Measurements from ENCODE around the gene PNMA5. TPM values are rescaled to one million over a fixed set of nuclear protein-coding genes. Genes with fewer than 3 reads are reported as not detected.

The PNMA5 gene
- total RNA-seq, 1 experiment from 2014 or later: not detected

- peak; percentile 69 to 83 for DNase-seq
- Histone ChIP-seq H3F3A (ENCODE audit: insufficient read depth, low read depth) (no peaks in the 10 kb centered on the region), H3K27ac (no peak overlapping the region), H3K4me2 (peak overlapping the region; percentile 51), H4K20me1 (ENCODE audit: insufficient read depth) (no peaks in the 10 kb centered on the region), H3K79me2 (ENCODE audit: low read depth) (no peaks in the 10 kb centered on the region), H2AFZ (peak overlapping the region; percentile 69), H3K9me2 (ENCODE audit: insufficient read depth) (no peaks in the 10 kb centered on the region), H3K9me3 (ENCODE audit: insufficient read depth, low read depth) (no peaks in the 10 kb centered on the region), H3K4me1 (replicated peaks; ENCODE audit: insufficient read depth) (peaks cover 9% of the 10 kb centered on the region; the same call in 1 of the 2 replicates), H3K4me3 (peak overlapping the region; percentile 13; the same call in 1 of the 2 replicates), H3K27me3 (ENCODE audit: insufficient read depth, low read depth) (no peaks in the 10 kb centered on the region), H3K36me3 (ENCODE audit: low read depth) (no peaks in the 10 kb centered on the region)
- POLR2A ChIA-PET (ENCODE audit: unreplicated experiment): no interaction called here
- CTCF ChIA-PET: interaction anchor here (0.6 kb wide), 1 partner anchor 1868 kb away, joined by 7 read pairs; no protein-coding TSS in a partner anchor
- intact Hi-C loops (cut with micrococcal nuclease; ENCODE audit: unreplicated experiment): loop anchor here (1.0 to 5.0 kb wide), 2 partner anchors 549 to 989 kb away; no protein-coding TSS in a partner anchor
- BruUV-seq (replicated peaks): no TSS peak
- TF ChIP-seq CTCF (conservative IDR thresholded peaks at IDR 0.05) (peak; percentile 98), EZH2 (IDR thresholded peaks at IDR 0.05; ENCODE audit: low read depth) (no peak)
These were observed 35.1 kb downstream of the PNMA5 start for GRCh38 chrX:152958524-152959465.

GRCh38 chrX:152958047-152958446 is 35.9 kb downstream of the PNMA5 start:
- Histone ChIP-seq H3K36me3 (ENCODE audit: low read depth) (no peaks in the 10 kb centered on the region), H3K27ac (no peak overlapping the region), H3K9me3 (ENCODE audit: insufficient read depth, low read depth) (no peaks in the 10 kb centered on the region), H2AFZ (peak overlapping the region; percentile 69), H3K4me2 (peak overlapping the region; percentile 51), H3K4me1 (replicated peaks; ENCODE audit: insufficient read depth) (peaks cover 9% of the 10 kb centered on the region; the same call in 1 of the 2 replicates), H3F3A (ENCODE audit: insufficient read depth, low read depth) (no peaks in the 10 kb centered on the region), H3K27me3 (ENCODE audit: insufficient read depth, low read depth) (no peaks in the 10 kb centered on the region), H4K20me1 (ENCODE audit: insufficient read depth) (no peaks in the 10 kb centered on the region), H3K4me3 (no peak overlapping the region; the same call in 1 of the 2 replicates), H3K79me2 (ENCODE audit: low read depth) (no peaks in the 10 kb centered on the region), H3K9me2 (ENCODE audit: insufficient read depth) (no peaks in the 10 kb centered on the region)
- intact Hi-C loops (cut with micrococcal nuclease; ENCODE audit: unreplicated experiment): loop anchor here (5.0 kb wide), 1 partner anchor 989 kb away; no protein-coding TSS in a partner anchor
- TF ChIP-seq CTCF (conservative IDR thresholded peaks at IDR 0.05) (no peak), EZH2 (IDR thresholded peaks at IDR 0.05; ENCODE audit: low read depth) (no peak)
- DNase-seq: no peak
- ChIA-PET POLR2A (ENCODE audit: unreplicated experiment) (interaction anchor here (0.7 kb wide), 1 partner anchor 1881 kb away, joined by 4 read pairs; no protein-coding TSS in a partner anchor), CTCF (interaction anchor here (0.6 kb wide), 1 partner anchor 1869 kb away, joined by 7 read pairs; no protein-coding TSS in a partner anchor)
- BruUV-seq (replicated peaks): no TSS peak

- intact Hi-C loops (cut with micrococcal nuclease; ENCODE audit: unreplicated experiment): no loop called here
- TF ChIP-seq CTCF (conservative IDR thresholded peaks at IDR 0.05) (no peak), EZH2 (IDR thresholded peaks at IDR 0.05; ENCODE audit: low read depth) (no peak)
- CTCF ChIA-PET: no interaction called here
These were observed 43.1 kb downstream of the PNMA5 start for GRCh38 chrX:152950786-152951185.

More at GRCh38 chrX:152950786-152951185, 43.1 kb downstream of the PNMA5 start:
- Histone ChIP-seq H3F3A (ENCODE audit: insufficient read depth, low read depth) (peaks cover 4% of the 10 kb centered on the region; the same call in 1 of the 2 replicates), H3K9me2 (ENCODE audit: insufficient read depth) (no peaks in the 10 kb centered on the region; the same call in 1 of the 2 replicates), H3K27me3 (ENCODE audit: insufficient read depth, low read depth) (no peaks in the 10 kb centered on the region), H3K79me2 (ENCODE audit: low read depth) (no peaks in the 10 kb centered on the region), H3K36me3 (ENCODE audit: low read depth) (no peaks in the 10 kb centered on the region), H4K20me1 (ENCODE audit: insufficient read depth) (no peaks in the 10 kb centered on the region), H3K27ac (no peak overlapping the region), H3K9me3 (ENCODE audit: insufficient read depth, low read depth) (no peaks in the 10 kb centered on the region), H2AFZ (no peak overlapping the region), H3K4me1 (replicated peaks; ENCODE audit: insufficient read depth) (no peaks in the 10 kb centered on the region), H3K4me3 (no peak overlapping the region), H3K4me2 (no peak overlapping the region)
- BruUV-seq (replicated peaks): no TSS peak
- no peak for DNase-seq
- POLR2A ChIA-PET (ENCODE audit: unreplicated experiment): no interaction called here
